Stimulated activated naive CD8-positive, alpha-beta T cell treated with anti-CD3 and anti-CD28 coated beads, Interleukin-15, Interleukin-2, amounts not matched to agents 100 ng/mL and 50 ng/mL, for 24 hours (primary cell): ENCODE results near the gene MDM1.

ENCODE experiments used
- H3K27ac Mint-ChIP-seq: one replicate; pipeline ENCODE4 v1.8.0; 2021; ENCODE audit warnings: mild to moderate bottlenecking, mixed read lengths
- H3K27me3 Mint-ChIP-seq: one replicate; pipeline ENCODE4 v1.8.0; 2021; ENCODE audit warnings: mixed read lengths
- H3K36me3 Mint-ChIP-seq: one replicate; pipeline ENCODE4 v1.8.0; 2021; ENCODE audit warnings: low read depth, mixed read lengths
- H3K4me1 Mint-ChIP-seq: one replicate; pipeline ENCODE4 v1.8.0; 2021; ENCODE audit warnings: low read depth, mixed read lengths
- H3K4me3 Mint-ChIP-seq: one replicate; pipeline ENCODE4 v1.8.0; 2021; ENCODE audit warnings: mild to moderate bottlenecking, mixed read lengths
- H3K9me3 Mint-ChIP-seq: one replicate; pipeline ENCODE4 v1.8.0; 2021; ENCODE audit warnings: mixed read lengths

Gene MDM1, protein sequence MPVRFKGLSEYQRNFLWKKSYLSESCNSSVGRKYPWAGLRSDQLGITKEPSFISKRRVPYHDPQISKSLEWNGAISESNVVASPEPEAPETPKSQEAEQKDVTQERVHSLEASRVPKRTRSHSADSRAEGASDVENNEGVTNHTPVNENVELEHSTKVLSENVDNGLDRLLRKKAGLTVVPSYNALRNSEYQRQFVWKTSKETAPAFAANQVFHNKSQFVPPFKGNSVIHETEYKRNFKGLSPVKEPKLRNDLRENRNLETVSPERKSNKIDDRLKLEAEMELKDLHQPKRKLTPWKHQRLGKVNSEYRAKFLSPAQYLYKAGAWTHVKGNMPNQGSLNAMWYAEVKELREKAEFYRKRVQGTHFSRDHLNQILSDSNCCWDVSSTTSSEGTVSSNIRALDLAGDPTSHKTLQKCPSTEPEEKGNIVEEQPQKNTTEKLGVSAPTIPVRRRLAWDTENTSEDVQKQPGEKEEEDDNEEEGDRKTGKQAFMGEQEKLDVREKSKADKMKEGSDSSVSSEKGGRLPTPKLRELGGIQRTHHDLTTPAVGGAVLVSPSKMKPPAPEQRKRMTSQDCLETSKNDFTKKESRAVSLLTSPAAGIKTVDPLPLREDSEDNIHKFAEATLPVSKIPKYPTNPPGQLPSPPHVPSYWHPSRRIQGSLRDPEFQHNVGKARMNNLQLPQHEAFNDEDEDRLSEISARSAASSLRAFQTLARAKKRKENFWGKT

DNA sequence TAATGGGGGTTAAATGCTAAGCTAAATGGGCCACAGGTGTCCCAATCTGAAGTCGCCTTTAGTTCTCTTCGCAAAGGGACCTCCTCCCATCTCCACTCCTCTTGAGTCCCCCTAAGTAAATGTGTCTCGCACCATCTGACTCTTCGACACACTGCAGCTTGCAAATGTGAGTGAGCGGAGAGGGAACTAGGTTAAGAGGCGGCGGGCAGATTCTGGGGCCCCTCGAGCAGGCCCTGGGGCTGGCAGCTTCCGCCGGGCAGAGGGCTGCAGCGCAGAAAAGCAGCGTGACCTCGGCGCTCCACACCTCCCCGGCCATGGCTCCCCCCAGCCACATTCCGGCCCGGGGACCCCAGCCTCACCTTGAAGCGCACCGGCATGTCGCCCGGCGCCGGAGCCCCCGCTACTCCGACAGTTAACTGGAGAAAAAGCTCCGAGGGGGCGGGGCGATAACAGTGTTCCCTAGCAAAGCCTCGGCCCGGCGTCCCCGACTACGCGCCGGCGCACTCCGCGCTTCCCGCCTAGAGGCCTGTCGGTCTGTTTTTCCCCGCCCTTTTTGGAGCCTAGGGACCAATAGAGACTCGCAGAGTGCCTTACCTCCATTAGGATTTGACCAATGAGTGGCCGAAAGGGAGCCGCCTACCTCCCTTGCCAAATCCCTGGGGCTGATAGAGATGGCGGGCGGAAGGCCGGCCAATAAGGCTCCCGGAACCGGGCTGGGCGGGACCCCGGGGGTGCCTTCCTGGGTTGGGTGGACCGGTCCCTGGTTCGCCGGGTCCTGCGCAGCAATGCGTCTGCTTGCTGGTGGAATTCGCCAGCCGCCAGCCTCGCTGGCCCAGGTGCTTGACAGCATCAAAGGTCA lies at the start of gene MDM1:
Gene MDM1, minus strand, starts transcription at position 494 of the 859 bp plus-strand sequence. Its CDS starts 117 bp downstream, at position 377.
- peak within 1 kb of the TSS; percentile 90 for H3K4me3 Mint-ChIP-seq
- H3K36me3 Mint-ChIP-seq, result peaks cover 14% of the 10 kb centered on the region
- H3K27ac Mint-ChIP-seq, result peak within 1 kb of the TSS; percentile 70
- H3K9me3 Mint-ChIP-seq, result no peaks in the 10 kb centered on the region
- H3K27me3 Mint-ChIP-seq, result no peaks in the 10 kb centered on the region
- peaks cover 40% of the 10 kb centered on the region for H3K4me1 Mint-ChIP-seq

DNA sequence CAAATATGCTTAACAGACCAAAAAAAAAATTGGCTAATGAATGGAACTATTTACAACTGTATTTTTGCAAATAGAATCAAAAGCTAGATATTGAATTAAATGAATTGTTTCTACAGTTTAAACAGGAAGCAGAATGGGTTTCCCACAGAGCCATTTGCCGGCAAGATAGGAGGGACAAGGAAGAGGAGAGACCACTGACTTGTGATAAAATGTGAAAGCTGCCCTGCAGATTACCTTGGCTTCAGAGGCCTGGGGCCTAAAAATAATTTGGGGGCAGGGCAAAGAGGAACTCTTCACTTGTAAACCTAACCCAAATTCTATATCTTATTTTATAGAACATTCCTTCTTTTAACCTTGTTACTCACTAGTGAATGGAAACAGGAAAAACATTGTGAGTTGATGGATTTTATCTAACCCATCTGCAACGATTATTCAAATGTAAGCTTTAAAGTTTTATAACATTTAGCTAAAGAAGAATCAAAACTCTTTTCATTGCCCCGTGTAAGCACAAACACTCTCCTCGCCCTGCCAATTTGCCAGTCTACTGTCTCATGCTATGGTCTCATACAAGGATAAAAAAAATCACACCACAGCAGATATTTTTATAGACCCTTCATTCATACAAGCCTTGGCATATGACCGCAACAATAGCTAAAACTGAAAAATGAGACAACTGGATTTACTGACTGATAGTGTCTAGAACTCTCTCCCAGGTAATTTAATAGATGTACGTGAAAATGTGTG lies 49.5 kb upstream of the MDM1 start:
- Mint-ChIP-seq H3K4me1 (peaks cover 24% of the 10 kb centered on the region), H3K27ac (no peak overlapping the region), H3K36me3 (peaks cover 9% of the 10 kb centered on the region), H3K4me3 (no peak overlapping the region), H3K27me3 (no peaks in the 10 kb centered on the region), H3K9me3 (peaks cover 11% of the 10 kb centered on the region)

DNA sequence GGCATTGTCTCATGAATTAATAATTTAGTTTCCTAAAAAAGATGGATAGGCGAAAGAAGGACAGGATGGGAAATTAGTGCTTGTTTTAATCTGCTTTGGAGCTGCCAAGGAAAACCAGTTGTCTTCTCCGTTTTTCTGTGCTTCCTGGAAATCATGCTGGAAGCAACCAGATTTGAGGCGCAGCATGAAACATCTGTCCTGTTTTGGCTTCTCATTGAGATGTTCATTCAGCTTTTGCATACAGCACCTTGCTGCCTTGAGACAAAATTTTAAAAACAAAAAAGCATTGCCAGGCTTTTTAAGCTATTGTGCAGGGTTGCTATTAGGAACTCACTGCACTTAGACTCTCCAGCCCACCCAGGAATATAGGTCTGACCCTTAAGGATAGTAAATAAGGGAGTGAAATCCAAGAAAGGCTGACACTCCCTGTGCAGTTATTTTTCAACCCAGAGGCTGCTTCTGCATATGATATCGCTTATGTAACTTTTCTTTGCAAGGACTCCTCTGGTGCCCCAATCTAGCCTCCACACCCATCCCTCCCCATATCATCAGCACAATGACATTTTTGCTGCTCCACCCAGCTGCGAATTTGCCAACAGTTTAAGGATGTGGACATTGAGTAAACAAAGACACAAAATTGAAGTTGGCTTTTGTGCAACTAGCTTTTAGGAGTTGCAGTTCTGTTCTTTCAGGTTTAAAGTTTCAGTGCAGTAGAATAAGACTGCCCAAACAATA lies 46.9 kb upstream of the MDM1 start:
- Mint-ChIP-seq H3K27me3 (no peaks in the 10 kb centered on the region), H3K4me1 (peaks cover 36% of the 10 kb centered on the region), H3K36me3 (peaks cover 9% of the 10 kb centered on the region), H3K27ac (no peak overlapping the region), H3K4me3 (no peak overlapping the region), H3K9me3 (peaks cover 4% of the 10 kb centered on the region)

DNA sequence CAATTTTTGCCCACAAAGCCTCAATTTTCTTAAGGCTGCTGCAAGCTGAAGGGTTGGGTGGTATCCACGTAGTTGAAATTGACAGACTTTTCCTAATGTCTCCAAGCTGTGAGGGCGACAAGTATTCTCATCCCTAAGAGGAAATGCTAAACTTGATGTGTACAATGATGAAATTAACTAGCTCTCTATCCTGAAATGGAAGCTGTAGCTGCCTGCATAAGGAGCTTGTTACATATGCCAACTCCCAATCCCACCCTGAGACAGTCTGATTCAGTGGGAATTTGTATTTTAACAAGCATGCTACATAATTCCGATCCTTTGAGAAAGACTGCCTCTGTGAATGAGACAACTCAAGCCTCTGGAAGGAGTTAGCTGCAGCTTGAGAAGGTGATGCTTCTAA lies 45.7 kb upstream of the MDM1 start:
- Mint-ChIP-seq H3K4me1 (peaks cover 40% of the 10 kb centered on the region), H3K27ac (no peak overlapping the region), H3K27me3 (no peaks in the 10 kb centered on the region), H3K36me3 (peaks cover 3% of the 10 kb centered on the region), H3K4me3 (no peak overlapping the region), H3K9me3 (no peaks in the 10 kb centered on the region)

DNA sequence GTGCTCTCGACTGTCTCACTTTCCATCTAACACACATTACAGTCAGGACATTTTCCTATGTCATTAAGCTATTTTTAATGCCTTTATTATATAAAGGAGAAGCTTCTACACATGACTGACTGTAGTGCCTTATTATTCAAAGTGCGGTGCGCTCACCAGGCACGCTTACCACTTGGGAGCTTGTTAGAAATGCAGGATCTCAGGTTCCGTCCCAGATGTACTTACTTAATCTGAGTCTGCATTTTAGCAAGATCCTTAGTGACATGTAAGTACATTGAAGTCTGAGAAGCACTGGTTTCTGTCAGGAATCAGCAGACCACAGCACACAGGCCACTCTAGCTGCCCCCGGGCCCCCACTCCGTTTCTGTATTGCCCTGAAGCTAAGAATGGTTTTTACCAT lies 44.7 kb upstream of the MDM1 start:
- H3K4me1 Mint-ChIP-seq, result peaks cover 47% of the 10 kb centered on the region
- H3K27ac Mint-ChIP-seq, result no peak overlapping the region
- no peak overlapping the region for H3K4me3 Mint-ChIP-seq
- H3K27me3 Mint-ChIP-seq, result no peaks in the 10 kb centered on the region
- no peaks in the 10 kb centered on the region for H3K36me3 Mint-ChIP-seq
- H3K9me3 Mint-ChIP-seq, result no peaks in the 10 kb centered on the region

DNA sequence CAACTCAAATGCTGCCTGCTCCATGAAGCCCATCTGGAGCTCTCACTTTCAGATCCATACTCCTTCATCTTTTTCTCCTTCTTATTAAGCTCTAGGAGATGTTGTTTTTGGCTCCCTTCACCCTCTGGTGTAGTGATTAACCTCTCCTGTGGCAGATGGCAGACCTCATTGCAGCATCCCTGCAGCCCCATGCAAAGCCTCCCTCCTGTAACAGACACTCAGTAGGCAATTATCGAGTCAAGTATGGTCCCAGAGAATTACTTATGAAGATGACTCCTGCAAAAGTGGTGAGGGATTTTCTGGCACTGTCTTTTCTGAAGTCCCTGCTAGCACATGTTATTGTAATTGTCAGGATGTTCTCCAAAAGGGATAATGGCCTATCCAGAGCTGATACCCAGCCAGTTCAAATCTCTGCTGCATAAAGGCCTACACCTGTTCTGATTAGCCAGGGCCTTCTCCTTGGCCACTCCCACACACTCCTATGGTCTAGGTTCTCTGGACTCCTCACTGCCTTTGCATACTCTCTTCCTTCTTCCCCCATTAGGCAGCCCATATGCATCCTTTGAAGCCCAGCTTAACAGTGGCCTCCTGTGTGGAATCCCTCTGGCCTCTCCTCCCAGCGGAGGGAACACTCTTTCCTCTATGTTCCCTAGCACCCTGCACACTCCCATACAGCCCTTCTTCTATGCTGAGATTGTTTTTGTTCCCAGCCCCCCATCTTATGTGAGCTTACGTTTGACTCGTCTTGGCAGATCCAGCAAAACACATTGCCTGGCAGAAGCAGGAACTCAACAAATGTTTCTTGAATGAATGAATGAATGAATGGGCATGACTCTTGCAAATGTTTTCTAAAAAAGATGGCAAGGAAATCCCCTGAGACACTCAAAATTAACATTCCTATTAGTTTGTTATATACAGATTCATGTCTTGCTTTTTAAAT lies 43.9 kb upstream of the MDM1 start:
- Mint-ChIP-seq H3K27ac (peak overlapping the region; percentile 59), H3K36me3 (no peaks in the 10 kb centered on the region), H3K4me1 (peaks cover 51% of the 10 kb centered on the region), H3K9me3 (no peaks in the 10 kb centered on the region), H3K27me3 (no peaks in the 10 kb centered on the region), H3K4me3 (no peak overlapping the region)

DNA sequence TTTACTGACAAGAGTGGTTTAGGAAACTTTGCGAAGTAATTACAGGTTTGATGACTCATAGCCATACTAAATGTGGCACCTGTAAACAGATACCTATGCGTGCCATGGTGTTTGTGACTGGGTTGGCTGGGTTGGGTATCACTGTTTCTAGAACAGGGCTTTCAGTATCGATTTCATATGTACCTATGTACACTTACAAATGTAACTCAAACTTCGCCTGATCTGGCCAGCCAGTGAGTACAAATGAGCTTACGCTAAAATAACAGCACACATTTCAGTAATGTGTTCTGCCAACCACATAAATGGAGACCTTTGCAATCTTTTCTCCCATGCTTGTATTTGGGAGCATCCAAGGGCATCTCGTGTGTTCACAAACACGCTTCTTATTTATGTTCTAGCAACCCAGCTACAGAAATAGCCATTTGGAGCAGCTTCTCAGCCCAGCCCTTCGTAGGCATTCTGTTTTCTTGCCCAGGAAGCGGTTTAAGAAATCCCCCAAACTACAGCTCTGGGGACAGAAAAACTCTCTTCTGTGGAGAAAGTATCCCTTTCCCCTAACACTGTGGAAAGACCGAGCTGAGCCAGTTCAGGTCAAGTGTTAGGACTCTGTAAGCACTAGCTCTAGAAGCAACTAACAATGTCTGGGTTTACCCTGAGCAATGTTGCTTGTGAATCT lies 42.3 kb upstream of the MDM1 start:
- no peaks in the 10 kb centered on the region for H3K27me3 Mint-ChIP-seq
- H3K36me3 Mint-ChIP-seq, result no peaks in the 10 kb centered on the region
- peak overlapping the region; percentile 92 for H3K27ac Mint-ChIP-seq
- peaks cover 51% of the 10 kb centered on the region for H3K4me1 Mint-ChIP-seq
- peak overlapping the region; percentile 45 for H3K4me3 Mint-ChIP-seq
- H3K9me3 Mint-ChIP-seq, result no peaks in the 10 kb centered on the region

DNA sequence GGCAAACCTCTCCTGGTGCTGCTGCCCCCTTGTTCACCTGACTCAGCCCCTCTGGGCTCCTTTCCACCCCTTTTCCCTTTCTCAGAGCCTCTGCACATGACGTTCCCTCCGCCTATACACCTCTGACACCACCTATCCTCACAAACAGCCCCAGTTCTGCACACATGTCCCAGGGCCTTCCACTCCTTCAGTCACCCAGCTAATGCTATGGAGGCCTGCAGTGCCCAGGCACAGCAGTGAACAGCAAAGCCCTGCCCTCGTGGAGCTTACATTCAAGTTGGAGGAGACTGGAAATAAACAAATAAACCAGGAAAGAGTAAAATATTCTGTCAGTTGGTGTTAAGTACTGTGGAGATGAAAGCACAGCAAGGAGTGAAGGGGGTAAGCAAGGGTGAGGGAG lies 38.5 kb upstream of the MDM1 start:
- H3K4me1 Mint-ChIP-seq, result peaks cover 76% of the 10 kb centered on the region

DNA sequence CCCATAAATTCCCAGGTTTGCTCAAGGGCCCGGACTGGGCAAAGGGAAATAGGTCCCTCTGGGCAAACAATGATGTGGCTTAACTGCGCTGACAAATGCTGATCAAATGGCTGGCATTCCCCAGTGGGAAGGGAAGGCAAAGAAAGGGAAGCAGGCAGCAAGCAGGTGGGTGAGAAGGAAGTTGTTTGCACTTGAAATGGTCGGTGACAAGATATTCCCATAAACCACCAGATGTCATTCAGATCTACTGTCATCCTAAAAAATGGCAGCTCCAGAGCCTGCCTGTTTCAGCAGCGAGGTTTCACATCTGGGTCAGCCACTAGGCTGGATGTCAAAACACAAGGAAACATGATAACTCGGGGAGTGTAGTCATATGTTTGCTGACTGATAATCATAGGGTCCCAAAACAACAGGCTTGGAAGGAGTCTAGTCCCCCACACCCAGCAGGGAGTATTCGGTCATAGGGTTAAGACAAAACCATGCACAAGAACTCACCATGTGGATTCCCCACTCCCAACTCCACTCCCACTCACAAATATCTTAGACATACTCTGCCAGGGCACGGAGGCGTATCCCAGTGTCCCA lies 37.9 kb upstream of the MDM1 start:
- H3K9me3 Mint-ChIP-seq, result no peaks in the 10 kb centered on the region
- no peaks in the 10 kb centered on the region for H3K27me3 Mint-ChIP-seq
- H3K27ac Mint-ChIP-seq, result peak overlapping the region; percentile 36
- no peak overlapping the region for H3K4me3 Mint-ChIP-seq
- peaks cover 75% of the 10 kb centered on the region for H3K4me1 Mint-ChIP-seq
- no peaks in the 10 kb centered on the region for H3K36me3 Mint-ChIP-seq

More for the DNA sequence above, 38.5 kb upstream of the MDM1 start:
- Mint-ChIP-seq H3K9me3 (no peaks in the 10 kb centered on the region), H3K4me3 (no peak overlapping the region), H3K36me3 (no peaks in the 10 kb centered on the region), H3K27me3 (no peaks in the 10 kb centered on the region), H3K27ac (peak overlapping the region; percentile 9)

DNA sequence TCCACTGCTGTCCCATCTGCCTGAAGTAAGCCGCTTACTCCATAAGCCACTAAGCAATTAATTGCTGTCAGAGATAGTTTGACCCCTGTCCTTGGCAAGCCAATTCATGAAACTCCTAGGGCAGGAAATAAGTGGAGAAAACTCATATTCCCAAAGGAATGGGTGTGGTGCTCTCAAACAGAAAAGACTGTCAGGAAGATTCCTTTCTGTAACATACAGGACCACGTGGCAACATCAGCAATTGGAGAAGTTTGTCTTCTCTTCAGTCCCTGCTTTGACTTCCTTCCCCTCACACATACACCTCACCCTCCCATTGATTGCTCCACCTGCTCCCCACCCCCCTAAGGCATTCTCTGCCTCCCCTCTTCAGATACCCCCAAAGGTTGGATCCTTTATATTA lies 36.2 kb upstream of the MDM1 start:
- no peaks in the 10 kb centered on the region for H3K9me3 Mint-ChIP-seq
- H3K4me1 Mint-ChIP-seq, result peaks cover 75% of the 10 kb centered on the region
- no peaks in the 10 kb centered on the region for H3K27me3 Mint-ChIP-seq
- H3K27ac Mint-ChIP-seq, result no peak overlapping the region
- no peak overlapping the region for H3K4me3 Mint-ChIP-seq
- H3K36me3 Mint-ChIP-seq, result no peaks in the 10 kb centered on the region

DNA sequence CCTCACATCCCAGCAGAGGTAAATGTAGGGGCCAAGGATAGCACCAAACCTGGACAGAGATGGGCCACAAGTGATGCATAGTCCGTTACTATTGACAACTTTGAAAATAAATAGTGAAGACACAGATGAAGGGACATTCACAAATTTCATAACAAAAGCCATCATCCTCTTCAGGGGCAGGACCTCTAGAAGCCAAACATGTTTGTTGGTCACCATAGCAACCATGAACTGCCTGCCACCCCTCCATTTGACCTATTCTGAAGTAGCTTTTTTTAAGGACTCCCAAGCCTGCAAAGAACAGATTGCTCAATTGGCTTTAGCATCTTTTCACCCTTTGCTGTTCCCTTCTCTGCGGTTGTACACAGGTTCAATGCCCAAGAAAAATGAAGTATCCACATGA lies 35.7 kb upstream of the MDM1 start:
- peaks cover 73% of the 10 kb centered on the region for H3K4me1 Mint-ChIP-seq
- no peak overlapping the region for H3K27ac Mint-ChIP-seq
- no peaks in the 10 kb centered on the region for H3K27me3 Mint-ChIP-seq
- peak overlapping the region; percentile 19 for H3K4me3 Mint-ChIP-seq
- no peaks in the 10 kb centered on the region for H3K36me3 Mint-ChIP-seq
- H3K9me3 Mint-ChIP-seq, result no peaks in the 10 kb centered on the region

DNA sequence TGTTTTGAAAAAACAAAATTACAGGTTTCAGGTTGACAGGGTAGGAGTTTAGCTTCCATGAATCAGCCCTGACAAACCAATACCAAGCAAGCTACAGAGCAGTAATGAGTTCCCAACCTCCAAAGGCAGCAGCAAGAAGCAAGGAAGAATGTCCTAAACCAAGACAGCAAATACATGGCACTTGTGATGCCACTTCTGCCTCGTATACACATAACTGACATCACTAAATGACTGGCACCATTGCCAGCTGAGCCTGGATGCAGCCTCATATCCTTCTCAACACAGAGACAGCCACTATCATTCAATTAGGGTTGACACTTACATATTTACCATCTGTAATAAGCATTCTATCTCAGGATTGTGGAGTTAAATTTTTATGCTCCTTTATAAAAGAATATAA lies 35.0 kb upstream of the MDM1 start:
- Mint-ChIP-seq H3K36me3 (no peaks in the 10 kb centered on the region), H3K27me3 (no peaks in the 10 kb centered on the region), H3K27ac (no peak overlapping the region), H3K9me3 (no peaks in the 10 kb centered on the region), H3K4me1 (peaks cover 69% of the 10 kb centered on the region), H3K4me3 (no peak overlapping the region)
